ENCODE data around the gene PPP2R5B.

DNA sequence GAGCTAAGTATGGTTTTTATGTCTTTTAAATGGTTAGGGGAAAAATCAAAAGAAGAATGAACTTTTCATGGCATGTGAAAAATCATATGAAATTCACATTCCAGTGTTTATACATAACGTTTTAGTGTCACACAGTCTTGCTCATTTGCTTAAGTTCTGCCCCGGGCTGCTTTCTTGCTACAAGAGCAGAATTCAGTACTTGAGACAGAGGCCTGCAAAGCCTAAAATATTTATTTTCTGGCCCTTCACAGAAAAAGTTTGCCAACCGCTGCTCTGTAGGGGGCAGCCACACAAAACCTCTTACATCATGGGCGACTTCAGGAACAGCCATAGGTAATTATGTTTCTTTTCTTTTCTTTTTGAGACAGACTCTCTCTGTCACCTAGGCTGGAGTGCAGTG, 6.5 kb upstream of the PPP2R5B start:
- TF ChIP-seq, protein P1, sequence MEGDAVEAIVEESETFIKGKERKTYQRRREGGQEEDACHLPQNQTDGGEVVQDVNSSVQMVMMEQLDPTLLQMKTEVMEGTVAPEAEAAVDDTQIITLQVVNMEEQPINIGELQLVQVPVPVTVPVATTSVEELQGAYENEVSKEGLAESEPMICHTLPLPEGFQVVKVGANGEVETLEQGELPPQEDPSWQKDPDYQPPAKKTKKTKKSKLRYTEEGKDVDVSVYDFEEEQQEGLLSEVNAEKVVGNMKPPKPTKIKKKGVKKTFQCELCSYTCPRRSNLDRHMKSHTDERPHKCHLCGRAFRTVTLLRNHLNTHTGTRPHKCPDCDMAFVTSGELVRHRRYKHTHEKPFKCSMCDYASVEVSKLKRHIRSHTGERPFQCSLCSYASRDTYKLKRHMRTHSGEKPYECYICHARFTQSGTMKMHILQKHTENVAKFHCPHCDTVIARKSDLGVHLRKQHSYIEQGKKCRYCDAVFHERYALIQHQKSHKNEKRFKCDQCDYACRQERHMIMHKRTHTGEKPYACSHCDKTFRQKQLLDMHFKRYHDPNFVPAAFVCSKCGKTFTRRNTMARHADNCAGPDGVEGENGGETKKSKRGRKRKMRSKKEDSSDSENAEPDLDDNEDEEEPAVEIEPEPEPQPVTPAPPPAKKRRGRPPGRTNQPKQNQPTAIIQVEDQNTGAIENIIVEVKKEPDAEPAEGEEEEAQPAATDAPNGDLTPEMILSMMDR (IDR thresholded peaks at IDR 0.05; ENCODE audit: insufficient read depth, low read length): no peak
- TF ChIP-seq POLR2AphosphoS5 (IDR thresholded peaks at IDR 0.05; ENCODE audit: low read depth) (no peak), SPI1 (IDR thresholded peaks at IDR 0.05; ENCODE audit: borderline replicate concordance, low read depth) (no peak)
- TF ChIP-seq, protein P2, sequence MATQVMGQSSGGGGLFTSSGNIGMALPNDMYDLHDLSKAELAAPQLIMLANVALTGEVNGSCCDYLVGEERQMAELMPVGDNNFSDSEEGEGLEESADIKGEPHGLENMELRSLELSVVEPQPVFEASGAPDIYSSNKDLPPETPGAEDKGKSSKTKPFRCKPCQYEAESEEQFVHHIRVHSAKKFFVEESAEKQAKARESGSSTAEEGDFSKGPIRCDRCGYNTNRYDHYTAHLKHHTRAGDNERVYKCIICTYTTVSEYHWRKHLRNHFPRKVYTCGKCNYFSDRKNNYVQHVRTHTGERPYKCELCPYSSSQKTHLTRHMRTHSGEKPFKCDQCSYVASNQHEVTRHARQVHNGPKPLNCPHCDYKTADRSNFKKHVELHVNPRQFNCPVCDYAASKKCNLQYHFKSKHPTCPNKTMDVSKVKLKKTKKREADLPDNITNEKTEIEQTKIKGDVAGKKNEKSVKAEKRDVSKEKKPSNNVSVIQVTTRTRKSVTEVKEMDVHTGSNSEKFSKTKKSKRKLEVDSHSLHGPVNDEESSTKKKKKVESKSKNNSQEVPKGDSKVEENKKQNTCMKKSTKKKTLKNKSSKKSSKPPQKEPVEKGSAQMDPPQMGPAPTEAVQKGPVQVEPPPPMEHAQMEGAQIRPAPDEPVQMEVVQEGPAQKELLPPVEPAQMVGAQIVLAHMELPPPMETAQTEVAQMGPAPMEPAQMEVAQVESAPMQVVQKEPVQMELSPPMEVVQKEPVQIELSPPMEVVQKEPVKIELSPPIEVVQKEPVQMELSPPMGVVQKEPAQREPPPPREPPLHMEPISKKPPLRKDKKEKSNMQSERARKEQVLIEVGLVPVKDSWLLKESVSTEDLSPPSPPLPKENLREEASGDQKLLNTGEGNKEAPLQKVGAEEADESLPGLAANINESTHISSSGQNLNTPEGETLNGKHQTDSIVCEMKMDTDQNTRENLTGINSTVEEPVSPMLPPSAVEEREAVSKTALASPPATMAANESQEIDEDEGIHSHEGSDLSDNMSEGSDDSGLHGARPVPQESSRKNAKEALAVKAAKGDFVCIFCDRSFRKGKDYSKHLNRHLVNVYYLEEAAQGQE (IDR thresholded peaks at IDR 0.05; ENCODE audit: insufficient replicate concordance, low read depth): peak; percentile 73
